Hepatocyte (in vitro differentiated cells): Measurements from ENCODE around the gene CPSF3.

Source experiments
- EZH2 ChIP-seq: fragments of 200-600 bp; sonication (generic); IDR thresholded peaks from 2 replicates; pipeline ENCODE4 v1.6.1; 2016; ENCODE audit warnings: antibody characterized with exemption, mild to moderate bottlenecking, borderline replicate concordance
- EZH2phosphoT487 ChIP-seq: fragments of 200-600 bp; sonication (generic); IDR thresholded peaks from one replicate; pipeline ENCODE4 v1.6.1; 2018; ENCODE audit warnings: antibody characterized with exemption, mild to moderate bottlenecking, low read depth, moderate library complexity; ENCODE audit not compliant: unreplicated experiment, severe bottlenecking
- TF ChIP-seq, protein P1 (sequence below): fragments of 200-600 bp; sonication (generic); IDR thresholded peaks from 2 replicates; pipeline ENCODE4 v1.5.1; 2016; ENCODE audit warnings: antibody characterized with exemption, mild to moderate bottlenecking; ENCODE audit not compliant: poor library complexity

DNA sequence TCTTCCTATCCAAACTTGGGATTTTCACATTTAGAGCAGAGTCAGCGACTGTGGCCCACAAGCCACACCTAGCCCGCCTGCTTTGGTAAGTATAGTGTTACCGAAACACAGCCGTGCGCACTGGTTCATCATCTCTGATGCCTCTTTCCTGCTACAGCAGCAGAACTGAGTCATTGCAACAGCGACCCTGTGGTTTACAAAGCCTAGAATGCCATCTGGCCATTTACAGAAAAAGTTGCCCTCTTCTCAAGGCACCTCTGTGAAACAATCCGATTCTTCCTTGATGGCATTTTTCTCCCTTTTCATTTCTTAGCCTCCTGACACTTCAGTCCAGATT is 40.2 kb downstream of the CPSF3 start:
- TF ChIP-seq, protein P1, sequence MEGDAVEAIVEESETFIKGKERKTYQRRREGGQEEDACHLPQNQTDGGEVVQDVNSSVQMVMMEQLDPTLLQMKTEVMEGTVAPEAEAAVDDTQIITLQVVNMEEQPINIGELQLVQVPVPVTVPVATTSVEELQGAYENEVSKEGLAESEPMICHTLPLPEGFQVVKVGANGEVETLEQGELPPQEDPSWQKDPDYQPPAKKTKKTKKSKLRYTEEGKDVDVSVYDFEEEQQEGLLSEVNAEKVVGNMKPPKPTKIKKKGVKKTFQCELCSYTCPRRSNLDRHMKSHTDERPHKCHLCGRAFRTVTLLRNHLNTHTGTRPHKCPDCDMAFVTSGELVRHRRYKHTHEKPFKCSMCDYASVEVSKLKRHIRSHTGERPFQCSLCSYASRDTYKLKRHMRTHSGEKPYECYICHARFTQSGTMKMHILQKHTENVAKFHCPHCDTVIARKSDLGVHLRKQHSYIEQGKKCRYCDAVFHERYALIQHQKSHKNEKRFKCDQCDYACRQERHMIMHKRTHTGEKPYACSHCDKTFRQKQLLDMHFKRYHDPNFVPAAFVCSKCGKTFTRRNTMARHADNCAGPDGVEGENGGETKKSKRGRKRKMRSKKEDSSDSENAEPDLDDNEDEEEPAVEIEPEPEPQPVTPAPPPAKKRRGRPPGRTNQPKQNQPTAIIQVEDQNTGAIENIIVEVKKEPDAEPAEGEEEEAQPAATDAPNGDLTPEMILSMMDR = no peak
- TF ChIP-seq EZH2 = no peak
- TF ChIP-seq EZH2phosphoT487 = no peak
